ENCODE measurements around the gene SLX4. TPM values are rescaled to one million over a fixed set of nuclear protein-coding genes. Genes with fewer than 3 reads are reported as not detected.

SLX4 gene
- total RNA-seq, 1 donor from 2014 or later = 10.9 TPM

- Mint-ChIP-seq H3K4me1 (peaks cover 40% of the 10 kb centered on the region), H3K27ac (peak overlapping the region; percentile 96), H3K36me3 (ENCODE audit: low read depth) (peaks cover 12% of the 10 kb centered on the region), H3K27me3 (no peaks in the 10 kb centered on the region), H3K4me3 (peak overlapping the region; percentile 98), H3K9me3 (no peaks in the 10 kb centered on the region)
- intact Hi-C loops (cut with micrococcal nuclease) = loop anchor here (2.0 to 5.0 kb wide), 2 partner anchors 33 to 76 kb away; partner anchors contain the start of genes CLUAP1 and SLX4
- DNase-seq = peak; percentile 79
These were observed 33.3 kb downstream of the SLX4 start for GRCh38 chr16:3578121-3578520.

GRCh38 chr16:3577302-3577752, 34.1 kb downstream of the SLX4 start, which contains the start of gene NLRC3:
NLRC3 (minus strand) TSS chr16:3577403; CDS start chr16:3565036, 12,367 bp downstream.
- H3K36me3 Mint-ChIP-seq (ENCODE audit: low read depth) = peaks cover 17% of the 10 kb centered on the region
- DNase-seq = peak; percentile 86
- peak within 1 kb of the TSS; percentile 98 for H3K4me3 Mint-ChIP-seq
- H3K4me1 Mint-ChIP-seq = peaks cover 42% of the 10 kb centered on the region
- no peaks in the 10 kb centered on the region for H3K9me3 Mint-ChIP-seq
- peak within 1 kb of the TSS; percentile 96 for H3K27ac Mint-ChIP-seq
- intact Hi-C loops (cut with micrococcal nuclease) = loop anchor here (5.0 kb wide), 1 partner anchor 75 kb away; the partner anchor contains the start of gene CLUAP1
- H3K27me3 Mint-ChIP-seq = no peaks in the 10 kb centered on the region

- Mint-ChIP-seq H3K4me3 (peak overlapping the region; percentile 98), H3K27me3 (no peaks in the 10 kb centered on the region), H3K4me1 (peaks cover 47% of the 10 kb centered on the region), H3K36me3 (ENCODE audit: low read depth) (peaks cover 24% of the 10 kb centered on the region), H3K9me3 (peaks cover 4% of the 10 kb centered on the region), H3K27ac (peak overlapping the region; percentile 96)
- peak; percentile 72 for DNase-seq
- intact Hi-C loops (cut with micrococcal nuclease) = loop anchor here (5.0 kb wide), 1 partner anchor 74 kb away; the partner anchor contains the start of gene CLUAP1
These were observed 35.2 kb downstream of the SLX4 start for GRCh38 chr16:3576211-3576610.

- no peak for DNase-seq
- H3K36me3 Mint-ChIP-seq (ENCODE audit: low read depth) = peaks cover 31% of the 10 kb centered on the region
- H3K27me3 Mint-ChIP-seq = no peaks in the 10 kb centered on the region
- peaks cover 47% of the 10 kb centered on the region for H3K4me1 Mint-ChIP-seq
- intact Hi-C loops (cut with micrococcal nuclease) = loop anchor here (5.0 kb wide), 1 partner anchor 73 kb away; the partner anchor contains the start of gene CLUAP1
- peak overlapping the region; percentile 98 for H3K4me3 Mint-ChIP-seq
- H3K9me3 Mint-ChIP-seq = peaks cover 5% of the 10 kb centered on the region
- H3K27ac Mint-ChIP-seq = peak overlapping the region; percentile 96
These were observed 35.9 kb downstream of the SLX4 start for GRCh38 chr16:3575491-3575890.

GRCh38 chr16:3574195-3574594, 37.2 kb downstream of the SLX4 start:
- peaks cover 42% of the 10 kb centered on the region for H3K36me3 Mint-ChIP-seq (ENCODE audit: low read depth)
- H3K27ac Mint-ChIP-seq = no peak overlapping the region
- intact Hi-C loops (cut with micrococcal nuclease) = no loop called here
- DNase-seq = no peak
- peaks cover 10% of the 10 kb centered on the region for H3K9me3 Mint-ChIP-seq
- no peak overlapping the region for H3K4me3 Mint-ChIP-seq
- no peaks in the 10 kb centered on the region for H3K27me3 Mint-ChIP-seq
- H3K4me1 Mint-ChIP-seq = peaks cover 39% of the 10 kb centered on the region

GRCh38 chr16:3573146-3573815, 38.1 kb downstream of the SLX4 start:
- Mint-ChIP-seq H3K9me3 (peaks cover 10% of the 10 kb centered on the region), H3K4me3 (no peak overlapping the region), H3K4me1 (peaks cover 32% of the 10 kb centered on the region), H3K27me3 (no peaks in the 10 kb centered on the region), H3K36me3 (ENCODE audit: low read depth) (peaks cover 45% of the 10 kb centered on the region), H3K27ac (no peak overlapping the region)
- no peak for DNase-seq
- intact Hi-C loops (cut with micrococcal nuclease) = no loop called here

- peaks cover 10% of the 10 kb centered on the region for H3K9me3 Mint-ChIP-seq
- intact Hi-C loops (cut with micrococcal nuclease) = no loop called here
- no peaks in the 10 kb centered on the region for H3K27me3 Mint-ChIP-seq
- no peak overlapping the region for H3K27ac Mint-ChIP-seq
- peaks cover 47% of the 10 kb centered on the region for H3K36me3 Mint-ChIP-seq (ENCODE audit: low read depth)
- H3K4me3 Mint-ChIP-seq = no peak overlapping the region
- no peak for DNase-seq
- peaks cover 17% of the 10 kb centered on the region for H3K4me1 Mint-ChIP-seq
These were observed 40.9 kb downstream of the SLX4 start for GRCh38 chr16:3570420-3571062.

- Mint-ChIP-seq H3K4me3 (no peak overlapping the region), H3K4me1 (peaks cover 16% of the 10 kb centered on the region), H3K27ac (no peak overlapping the region), H3K36me3 (ENCODE audit: low read depth) (peaks cover 53% of the 10 kb centered on the region), H3K9me3 (peaks cover 10% of the 10 kb centered on the region), H3K27me3 (no peaks in the 10 kb centered on the region)
- intact Hi-C loops (cut with micrococcal nuclease) = no loop called here
- DNase-seq = no peak
These were observed 41.6 kb downstream of the SLX4 start for GRCh38 chr16:3569851-3570250.

- Mint-ChIP-seq H3K27me3 (no peaks in the 10 kb centered on the region), H3K9me3 (peaks cover 8% of the 10 kb centered on the region), H3K4me1 (peaks cover 3% of the 10 kb centered on the region), H3K36me3 (ENCODE audit: low read depth) (peaks cover 49% of the 10 kb centered on the region), H3K4me3 (no peak overlapping the region), H3K27ac (no peak overlapping the region)
- DNase-seq = no peak
- intact Hi-C loops (cut with micrococcal nuclease) = no loop called here
These were observed 44.4 kb downstream of the SLX4 start for GRCh38 chr16:3566990-3567389.

- H3K9me3 Mint-ChIP-seq = no peaks in the 10 kb centered on the region
- no peak for DNase-seq
- no peaks in the 10 kb centered on the region for H3K4me1 Mint-ChIP-seq
- intact Hi-C loops (cut with micrococcal nuclease) = no loop called here
- H3K36me3 Mint-ChIP-seq (ENCODE audit: low read depth) = peaks cover 44% of the 10 kb centered on the region
- H3K27me3 Mint-ChIP-seq = no peaks in the 10 kb centered on the region
- no peak overlapping the region for H3K4me3 Mint-ChIP-seq
- H3K27ac Mint-ChIP-seq = no peak overlapping the region
These were observed 46.6 kb downstream of the SLX4 start for GRCh38 chr16:3564889-3565141.

- Mint-ChIP-seq H3K4me3 (no peak overlapping the region), H3K4me1 (no peaks in the 10 kb centered on the region), H3K36me3 (ENCODE audit: low read depth) (peaks cover 43% of the 10 kb centered on the region), H3K27me3 (no peaks in the 10 kb centered on the region), H3K27ac (no peak overlapping the region), H3K9me3 (no peaks in the 10 kb centered on the region)
- intact Hi-C loops (cut with micrococcal nuclease) = no loop called here
- DNase-seq = no peak
These were observed 47.1 kb downstream of the SLX4 start for GRCh38 chr16:3564130-3564888.

- Mint-ChIP-seq H3K9me3 (no peaks in the 10 kb centered on the region), H3K36me3 (ENCODE audit: low read depth) (peaks cover 49% of the 10 kb centered on the region), H3K27me3 (no peaks in the 10 kb centered on the region), H3K4me3 (no peak overlapping the region), H3K27ac (no peak overlapping the region), H3K4me1 (no peaks in the 10 kb centered on the region)
- intact Hi-C loops (cut with micrococcal nuclease) = no loop called here
- no peak for DNase-seq
These were observed 48.4 kb downstream of the SLX4 start for GRCh38 chr16:3562914-3563480.

- peaks cover 58% of the 10 kb centered on the region for H3K36me3 Mint-ChIP-seq (ENCODE audit: low read depth)
- no peak overlapping the region for H3K4me3 Mint-ChIP-seq
- H3K4me1 Mint-ChIP-seq = no peaks in the 10 kb centered on the region
- no peaks in the 10 kb centered on the region for H3K27me3 Mint-ChIP-seq
- DNase-seq = no peak
- H3K27ac Mint-ChIP-seq = no peak overlapping the region
- intact Hi-C loops (cut with micrococcal nuclease) = no loop called here
- H3K9me3 Mint-ChIP-seq = no peaks in the 10 kb centered on the region
These were observed 49.8 kb downstream of the SLX4 start for GRCh38 chr16:3561626-3562025.
